HepG2 (cell line): ENCODE measurements around the gene PMEPA1. TPM values are rescaled to one million over a fixed set of nuclear protein-coding genes. Genes with fewer than 3 reads are reported as not detected.

ENCODE experiments used
- ATAC-seq: fragments of 200-7000 bp; cut with Tn5 transposase; 3 replicates; pipeline ENCODE4 v1.9.1; 2020; ENCODE audit warnings: mild to moderate bottlenecking, moderate library complexity
- BruUV-seq: library from RNA; stranded (reverse); fragments of 400-500 nt; replicated peaks from 2 replicates; lab custom pipeline; 2021; lab: Mats Ljungman, UMichigan
- CTCF ChIA-PET: fragments of 300-600 bp; formaldehyde crosslinking; extraction: SDS; loops from one replicate; lab custom pipeline; 2021; ENCODE audit warnings: low total read pairs, inconsistent platforms, low intra/inter-chr PET ratio; lab: Yijun Ruan, JAX
- POLR2A ChIA-PET: fragments of 350-600 bp; sonication (Branson Sonifier 250); formaldehyde crosslinking; loops from one replicate; lab custom pipeline; 2020; ENCODE audit warnings: antibody characterized with exemption, inconsistent platforms; lab: Yijun Ruan, JAX
- DNase-seq: peaks from one replicate; pipeline ENCODE4 v3.0.0-alpha.2; 2015; ENCODE audit warnings: low spot score
- FAIRE-seq: peaks from 3 replicates; lab custom pipeline; 2011; peaks lifted over from hg19 to GRCh38; lab: Jason Lieb, UNC
- H2AFZ ChIP-seq: one replicate; pipeline ENCODE4 v1.6.1; 2011; ENCODE audit warnings: low read length, inconsistent platforms
- H3K27ac ChIP-seq: fragments of 300-600 bp; 3 replicates; pipeline ENCODE4 v1.8.0; 2011; ENCODE audit warnings: mixed run types, mild to moderate bottlenecking, mixed read lengths, low read length, inconsistent platforms; ENCODE audit not compliant: insufficient read depth; ENCODE audit errors: extremely low read length
- H3K27me3 ChIP-seq, 2 experiments: fragments of 200-600 bp in 1 of 2; 2 replicates in 1 of 2; 3 replicates in 1 of 2; pipeline versions ENCODE4 v1.6.0 to v1.8.0; 2011; ENCODE audit warnings: low read length in 2 of 2, mild to moderate bottlenecking in 2 of 2, moderate library complexity in 2 of 2, inconsistent platforms in 1 of 2; ENCODE audit not compliant: insufficient read depth in 2 of 2, control insufficient read depth in 1 of 2
- H3K36me3 ChIP-seq, 2 experiments: fragments of 200-600 bp in 1 of 2; replicated peaks in 1 of 2; 2 replicates in 1 of 2; 3 replicates in 1 of 2; pipeline versions ENCODE4 v1.5.1 to v1.8.0; 2011; ENCODE audit warnings: low read length in 2 of 2, inconsistent platforms in 1 of 2; ENCODE audit not compliant: insufficient read depth in 2 of 2, control insufficient read depth in 1 of 2
- H3K4me1 ChIP-seq: 2 replicates; pipeline ENCODE4 v1.5.1; 2012; ENCODE audit warnings: low read length, inconsistent platforms; ENCODE audit not compliant: insufficient read depth
- H3K4me2 ChIP-seq: 2 replicates; pipeline ENCODE4 v1.6.0; 2011; ENCODE audit warnings: low read depth, low read length, inconsistent platforms
- H3K4me3 ChIP-seq, 3 experiments: fragments of 200-600 bp in 1 of 3; sonication (generic), shearing (Covaris generic) in 1 of 3; replicated peaks in 1 of 3; 2 replicates each; pipeline ENCODE4 v1.5.1; 2011 to 2016; ENCODE audit warnings: low read length in 3 of 3, inconsistent platforms in 2 of 3, low read depth in 2 of 3, mild to moderate bottlenecking in 2 of 3, control low read depth in 1 of 3, mixed read lengths in 1 of 3; ENCODE audit not compliant: insufficient read depth in 1 of 3
- H3K79me2 ChIP-seq: one replicate; pipeline ENCODE4 v1.6.1; 2011; ENCODE audit warnings: low read length, inconsistent platforms; ENCODE audit not compliant: insufficient read depth
- H3K9ac ChIP-seq: 2 replicates; pipeline ENCODE4 v1.6.0; 2011; ENCODE audit warnings: mild to moderate bottlenecking, low read depth, low read length, inconsistent platforms; ENCODE audit not compliant: insufficient read depth
- H3K9me3 ChIP-seq: 2 replicates; pipeline ENCODE4 v1.5.1; 2012; ENCODE audit warnings: mild to moderate bottlenecking, low read length
- H4K20me1 ChIP-seq: 2 replicates; pipeline ENCODE4 v1.6.0; 2011; ENCODE audit warnings: inconsistent platforms, mild to moderate bottlenecking, low read length, moderate library complexity; ENCODE audit not compliant: insufficient read depth
- CSRNP2 ChIP-seq: sonication (generic); formaldehyde crosslinking; conservative IDR thresholded peaks from 2 replicates; pipeline ENCODE4 v1.8.0; 2022; ENCODE audit warnings: low read depth, missing genetic modification reagents
- IKZF1 ChIP-seq: fragments of 450-650 bp; IDR thresholded peaks from 2 replicates; pipeline ENCODE4 v1.7.1; 2016
- IRF1 ChIP-seq: sonication (generic); formaldehyde crosslinking; IDR thresholded peaks from 2 replicates; pipeline ENCODE4 v1.4.0; 2020; ENCODE audit warnings: low read depth, mild to moderate bottlenecking, missing genetic modification reagents
- MNT ChIP-seq: fragments of 450-650 bp; IDR thresholded peaks from 2 replicates; pipeline ENCODE4 v1.6.1; 2016
- NBN ChIP-seq: fragments of 450-650 bp; conservative IDR thresholded peaks from 2 replicates; pipeline ENCODE4 v1.6.1; 2017
- PHF5A ChIP-seq: IDR thresholded peaks from one replicate; pipeline ENCODE4 v1.6.1; 2018; ENCODE audit warnings: low read depth, missing genetic modification reagents; ENCODE audit not compliant: unreplicated experiment
- RARG ChIP-seq: sonication (generic); formaldehyde crosslinking; IDR thresholded peaks from 2 replicates; pipeline ENCODE4 v1.4.0; 2020; ENCODE audit warnings: low read depth, mild to moderate bottlenecking, missing genetic modification reagents
- RCOR2 ChIP-seq: IDR thresholded peaks from 2 replicates; pipeline ENCODE4 v1.6.1; 2016; ENCODE audit warnings: missing biosample characterization, missing genetic modification reagents
- TOE1 ChIP-seq: sonication (generic); formaldehyde crosslinking; IDR thresholded peaks from 2 replicates; pipeline ENCODE4 v1.4.0; 2020; ENCODE audit warnings: mild to moderate bottlenecking, missing genetic modification reagents
- ZNF44 ChIP-seq: sonication (generic); formaldehyde crosslinking; IDR thresholded peaks from 2 replicates; pipeline ENCODE4 v1.5.1; 2020; ENCODE audit warnings: mild to moderate bottlenecking, missing genetic modification reagents
- ZNF598 ChIP-seq: sonication (generic); formaldehyde crosslinking; IDR thresholded peaks from 2 replicates; pipeline ENCODE4 v1.5.1; 2020; ENCODE audit warnings: mild to moderate bottlenecking, missing genetic modification reagents, borderline replicate concordance
- ZNF703 ChIP-seq: sonication (generic); formaldehyde crosslinking; IDR thresholded peaks from 2 replicates; pipeline ENCODE4 v1.5.1; 2020; ENCODE audit warnings: missing genetic modification reagents, mild to moderate bottlenecking, moderate library complexity, borderline replicate concordance
- ZSCAN30 ChIP-seq: sonication (generic); formaldehyde crosslinking; IDR thresholded peaks from 2 replicates; pipeline ENCODE4 v1.5.0; 2020; ENCODE audit warnings: mild to moderate bottlenecking, missing genetic modification reagents
- WGBS: methylation state at CpG from one replicate; pipeline ENCODE4 v1.1.6; 2017; ENCODE audit warnings: low lambda C conversion rate; 5-methylcytosine and 5-hydroxymethylcytosine counted together
- in situ Hi-C: cut with HindIII; loops from 2 replicates; pipeline ENCODE4 v1.10.0; 2017; ENCODE audit warnings: low pct_unique_long_range_greater_than_20kb; ENCODE audit not compliant: extremely low pct_ligation_motif_present
- intact Hi-C: fragments of 100-400 bp; cut with micrococcal nuclease; formaldehyde crosslinking; loops from one replicate; pipeline ENCODE4 v1.10.0; 2022; ENCODE audit not compliant: unreplicated experiment
- polyA plus RNA-seq, 8 experiments: library from polyadenylated mRNA; depleted of rRNA in 3 of 8; stranded (reverse) in 7 of 8; unstranded in 1 of 8; fragments of >200 nt; fragmentation: Illumina TruSeq in 4 of 8; extraction: Trizol in 4 of 8; gene quantifications; 2 replicates each; pipeline versions ENCODE4 v1.2.1 to v1.2.3, GENCODE V29; 2011 to 2016; ENCODE audit warnings: low read depth in 4 of 8, missing spikeins in 1 of 8, mixed read lengths in 1 of 8; ENCODE audit not compliant: insufficient read depth in 1 of 8
- total RNA-seq, 5 experiments: library from RNA; depleted of rRNA; stranded (reverse); fragments of >200 nt; fragmentation: Illumina TruSeq; extraction: Trizol; gene quantifications; 2 replicates each; pipeline ENCODE4 v1.2.3, GENCODE V29; 2016; ENCODE audit warnings: low read depth in 1 of 5

The PMEPA1 gene
- total and polyA plus RNA-seq, 2 of the 13 experiments (the other 11 are each of a cell fraction or from before 2014, with no cell fraction given), result not detected

GRCh38 chr20:57715268-57715904 is 5.6 kb upstream of the PMEPA1 start:
- Histone ChIP-seq H3K4me3 (no peak overlapping the region), H3K27me3 (peaks cover 20 to 71% of the 10 kb centered on the region in 2 experiments), H3K9me3 (no peaks in the 10 kb centered on the region), H3K27ac (no peak overlapping the region), H3K9ac (no peak overlapping the region), H3K4me2 (no peak overlapping the region), H3K36me3 (no peaks in the 10 kb centered on the region), H2AFZ (no peak overlapping the region), H3K4me1 (no peaks in the 10 kb centered on the region), H4K20me1 (no peaks in the 10 kb centered on the region; the same call in 1 of the 2 replicates), H3K79me2 (no peaks in the 10 kb centered on the region)
- no TSS peak for BruUV-seq
- DNase-seq (no peak), FAIRE-seq (no peak), ATAC-seq (no peak)
- TF ChIP-seq ZNF598 (CRISPR knock-in tag) (no peak), TOE1 (CRISPR knock-in tag) (no peak), ZSCAN30 (CRISPR knock-in tag) (no peak), CSRNP2 (CRISPR knock-in tag) (no peak), MNT (peak; percentile 80), IKZF1 (peak; percentile 46; the same call in 1 of the 2 replicates), IRF1 (no peak), PHF5A (CRISPR knock-in tag) (no peak), ZNF44 (CRISPR knock-in tag) (no peak), RARG (no peak), RCOR2 (CRISPR knock-in tag) (no peak), ZNF703 (CRISPR knock-in tag) (no peak), NBN (0 out of 2 replicates have a peak, but pooled peaks have one; percentile 55)
- CTCF ChIA-PET, result no interaction called here
- intact Hi-C loops, result no loop called here
- in situ Hi-C loops, result no loop called here
- POLR2A ChIA-PET, result no interaction called here
- WGBS, result 20% methylated on average over 15 of the region's 15 CpGs
